ENCODE data around the gene TACC2.

DNA sequence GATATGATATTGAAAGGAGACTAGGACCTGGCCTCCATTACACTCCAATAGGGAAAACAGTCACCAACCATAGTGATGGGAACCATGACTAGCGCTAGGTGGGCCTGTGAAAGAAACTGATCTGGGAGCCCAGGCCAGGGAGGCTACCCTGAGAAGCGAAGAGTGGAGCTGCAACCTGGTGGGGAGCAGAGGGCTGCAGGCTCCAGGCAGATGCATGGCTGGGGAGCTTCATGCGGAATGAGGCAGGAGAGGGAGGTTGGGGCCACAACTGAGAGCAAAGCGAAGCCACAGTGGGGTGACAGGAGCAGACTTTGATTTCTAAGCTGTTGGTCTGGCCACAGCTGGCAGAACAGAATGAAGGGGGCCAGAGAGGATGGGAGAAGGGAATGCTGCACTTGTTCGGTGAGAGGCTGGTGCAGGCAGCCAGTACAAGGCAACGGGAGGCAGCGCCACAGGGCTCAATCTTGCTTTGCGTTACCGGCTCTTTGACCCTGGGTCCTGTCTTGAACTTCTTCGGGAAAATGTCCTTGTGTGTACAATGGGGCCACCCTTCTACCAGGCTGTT lies 88.4 kb downstream of the TACC2 start:
- TF ChIP-seq EZH2 (IDR thresholded peaks at IDR 0.05; ENCODE audit: borderline replicate concordance, insufficient read depth, low read depth, low read length, poor library complexity, severe bottlenecking), result no peak
- TF ChIP-seq, protein P1, sequence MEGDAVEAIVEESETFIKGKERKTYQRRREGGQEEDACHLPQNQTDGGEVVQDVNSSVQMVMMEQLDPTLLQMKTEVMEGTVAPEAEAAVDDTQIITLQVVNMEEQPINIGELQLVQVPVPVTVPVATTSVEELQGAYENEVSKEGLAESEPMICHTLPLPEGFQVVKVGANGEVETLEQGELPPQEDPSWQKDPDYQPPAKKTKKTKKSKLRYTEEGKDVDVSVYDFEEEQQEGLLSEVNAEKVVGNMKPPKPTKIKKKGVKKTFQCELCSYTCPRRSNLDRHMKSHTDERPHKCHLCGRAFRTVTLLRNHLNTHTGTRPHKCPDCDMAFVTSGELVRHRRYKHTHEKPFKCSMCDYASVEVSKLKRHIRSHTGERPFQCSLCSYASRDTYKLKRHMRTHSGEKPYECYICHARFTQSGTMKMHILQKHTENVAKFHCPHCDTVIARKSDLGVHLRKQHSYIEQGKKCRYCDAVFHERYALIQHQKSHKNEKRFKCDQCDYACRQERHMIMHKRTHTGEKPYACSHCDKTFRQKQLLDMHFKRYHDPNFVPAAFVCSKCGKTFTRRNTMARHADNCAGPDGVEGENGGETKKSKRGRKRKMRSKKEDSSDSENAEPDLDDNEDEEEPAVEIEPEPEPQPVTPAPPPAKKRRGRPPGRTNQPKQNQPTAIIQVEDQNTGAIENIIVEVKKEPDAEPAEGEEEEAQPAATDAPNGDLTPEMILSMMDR (IDR thresholded peaks at IDR 0.05), result no peak

Data from B cell (primary cell).